ENCODE data around the gene FPR1.

DNA sequence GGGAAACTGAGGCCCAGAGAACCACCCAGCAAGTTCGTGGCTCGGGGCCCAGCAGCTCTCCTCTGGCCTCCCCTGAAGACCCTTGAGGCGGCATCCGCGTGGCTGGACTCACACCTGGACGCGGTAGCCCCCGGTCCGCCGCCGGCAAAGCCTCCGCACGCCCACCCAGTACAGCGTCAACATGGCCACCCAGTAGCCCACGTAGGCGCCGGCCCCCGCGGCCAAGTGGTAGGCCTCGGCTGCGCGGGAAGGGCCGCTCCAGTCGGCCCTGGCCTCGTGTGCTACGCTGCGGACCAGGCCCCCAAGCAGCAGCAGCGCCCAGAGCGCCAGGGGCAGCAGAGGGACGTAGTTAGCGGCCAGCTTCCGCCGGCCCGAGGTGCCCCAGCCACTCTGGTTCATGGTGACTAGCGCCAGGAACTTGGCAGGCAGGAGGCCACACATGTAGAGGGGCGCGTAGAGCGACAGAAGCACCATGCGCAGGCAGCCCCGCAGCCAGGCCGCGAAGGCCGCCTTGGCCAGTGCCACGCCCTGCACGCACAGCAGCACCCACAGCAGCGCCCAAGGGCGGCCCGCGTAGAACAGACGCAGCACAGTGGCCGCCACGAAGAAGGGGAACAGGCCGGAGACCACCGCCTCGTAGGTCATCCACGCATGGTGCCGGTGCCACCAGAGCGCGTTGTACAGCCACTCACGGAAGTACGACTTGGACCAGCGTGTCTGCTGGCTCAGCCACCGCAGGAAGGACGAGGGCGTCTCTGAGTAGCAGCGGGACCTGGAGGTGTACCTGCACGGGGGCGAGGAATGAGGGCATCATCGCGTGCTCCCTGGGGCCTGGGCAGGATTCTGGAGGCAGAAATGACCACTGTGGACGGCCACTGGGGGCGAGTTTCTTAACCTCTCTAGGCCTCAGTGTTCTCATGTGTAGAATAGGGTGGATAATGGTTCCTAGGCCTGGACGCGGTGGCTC lies 38.1 kb downstream of the FPR1 start:
- TF ChIP-seq, protein P1, sequence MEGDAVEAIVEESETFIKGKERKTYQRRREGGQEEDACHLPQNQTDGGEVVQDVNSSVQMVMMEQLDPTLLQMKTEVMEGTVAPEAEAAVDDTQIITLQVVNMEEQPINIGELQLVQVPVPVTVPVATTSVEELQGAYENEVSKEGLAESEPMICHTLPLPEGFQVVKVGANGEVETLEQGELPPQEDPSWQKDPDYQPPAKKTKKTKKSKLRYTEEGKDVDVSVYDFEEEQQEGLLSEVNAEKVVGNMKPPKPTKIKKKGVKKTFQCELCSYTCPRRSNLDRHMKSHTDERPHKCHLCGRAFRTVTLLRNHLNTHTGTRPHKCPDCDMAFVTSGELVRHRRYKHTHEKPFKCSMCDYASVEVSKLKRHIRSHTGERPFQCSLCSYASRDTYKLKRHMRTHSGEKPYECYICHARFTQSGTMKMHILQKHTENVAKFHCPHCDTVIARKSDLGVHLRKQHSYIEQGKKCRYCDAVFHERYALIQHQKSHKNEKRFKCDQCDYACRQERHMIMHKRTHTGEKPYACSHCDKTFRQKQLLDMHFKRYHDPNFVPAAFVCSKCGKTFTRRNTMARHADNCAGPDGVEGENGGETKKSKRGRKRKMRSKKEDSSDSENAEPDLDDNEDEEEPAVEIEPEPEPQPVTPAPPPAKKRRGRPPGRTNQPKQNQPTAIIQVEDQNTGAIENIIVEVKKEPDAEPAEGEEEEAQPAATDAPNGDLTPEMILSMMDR (IDR thresholded peaks at IDR 0.05; ENCODE audit: low read length): no peak
- TF ChIP-seq EZH2 (IDR thresholded peaks at IDR 0.05; ENCODE audit: borderline replicate concordance, low read length): no peak
